Fibroblast of mammary gland (primary cell): Measurements from ENCODE around the gene IL2RA.

ENCODE experiments used
- DNase-seq: peaks from one replicate; pipeline ENCODE4 v3.0.0-alpha.2; 2010; ENCODE audit warnings: low read depth
- H3K4me3 ChIP-seq: 2 replicates; pipeline ENCODE4 v1.5.1; 2011; ENCODE audit warnings: low read depth, mild to moderate bottlenecking, low read length, moderate library complexity; ENCODE audit not compliant: control insufficient read depth
- CTCF ChIP-seq: conservative IDR thresholded peaks from 2 replicates; pipeline ENCODE4 v1.5.1; 2011; ENCODE audit warnings: low read depth, low read length, inconsistent platforms; ENCODE audit not compliant: control insufficient read depth, insufficient read depth

IL2RA gene

GRCh38 chr10:5999440-6000165, 62.6 kb downstream of the IL2RA start:
- TF ChIP-seq CTCF, result no peak
- no peak overlapping the region for H3K4me3 ChIP-seq
- no peak for DNase-seq

GRCh38 chr10:5996696-5997095, 65.5 kb downstream of the IL2RA start:
- H3K4me3 ChIP-seq, result no peak overlapping the region
- no peak for TF ChIP-seq CTCF
- no peak for DNase-seq

- H3K4me3 ChIP-seq, result no peak overlapping the region
- DNase-seq, result no peak
- TF ChIP-seq CTCF, result no peak
Measured at GRCh38 chr10:5992398-5992797, 69.8 kb downstream of the IL2RA start.

GRCh38 chr10:5991708-5992107, 70.5 kb downstream of the IL2RA start:
- TF ChIP-seq CTCF, result no peak
- no peak for DNase-seq

GRCh38 chr10:5989756-5990155, 72.4 kb downstream of the IL2RA start:
- no peak for DNase-seq
- H3K4me3 ChIP-seq, result no peak overlapping the region
- TF ChIP-seq CTCF, result no peak

More at GRCh38 chr10:5991708-5992107, 70.5 kb downstream of the IL2RA start:
- H3K4me3 ChIP-seq, result no peak overlapping the region

GRCh38 chr10:5988336-5988920, 73.7 kb downstream of the IL2RA start:
- no peak for DNase-seq
- no peak for TF ChIP-seq CTCF
- H3K4me3 ChIP-seq, result no peak overlapping the region
